ENCODE data around the gene SMARCB1.

The SMARCB1 gene

DNA sequence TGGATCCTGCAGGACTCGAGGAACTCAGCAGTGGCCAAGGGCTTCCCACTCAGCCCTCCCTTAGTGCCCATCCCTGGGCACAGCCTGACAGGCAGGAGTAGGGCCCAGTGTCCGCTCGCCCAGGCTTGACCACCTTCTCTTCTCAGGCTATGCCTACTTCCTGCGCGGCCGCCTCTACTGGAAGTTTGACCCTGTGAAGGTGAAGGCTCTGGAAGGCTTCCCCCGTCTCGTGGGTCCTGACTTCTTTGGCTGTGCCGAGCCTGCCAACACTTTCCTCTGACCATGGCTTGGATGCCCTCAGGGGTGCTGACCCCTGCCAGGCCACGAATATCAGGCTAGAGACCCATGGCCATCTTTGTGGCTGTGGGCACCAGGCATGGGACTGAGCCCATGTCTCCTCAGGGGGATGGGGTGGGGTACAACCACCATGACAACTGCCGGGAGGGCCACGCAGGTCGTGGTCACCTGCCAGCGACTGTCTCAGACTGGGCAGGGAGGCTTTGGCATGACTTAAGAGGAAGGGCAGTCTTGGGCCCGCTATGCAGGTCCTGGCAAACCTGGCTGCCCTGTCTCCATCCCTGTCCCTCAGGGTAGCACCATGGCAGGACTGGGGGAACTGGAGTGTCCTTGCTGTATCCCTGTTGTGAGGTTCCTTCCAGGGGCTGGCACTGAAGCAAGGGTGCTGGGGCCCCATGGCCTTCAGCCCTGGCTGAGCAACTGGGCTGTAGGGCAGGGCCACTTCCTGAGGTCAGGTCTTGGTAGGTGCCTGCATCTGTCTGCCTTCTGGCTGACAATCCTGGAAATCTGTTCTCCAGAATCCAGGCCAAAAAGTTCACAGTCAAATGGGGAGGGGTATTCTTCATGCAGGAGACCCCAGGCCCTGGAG lies 3.3 kb upstream of the SMARCB1 start:
- no peak overlapping the region for H3K4me3 ChIP-seq (replicated peaks in 1 of 2; ENCODE audit: low read depth in 2 of 2, low read length in 2 of 2)
- TF ChIP-seq, protein P1, sequence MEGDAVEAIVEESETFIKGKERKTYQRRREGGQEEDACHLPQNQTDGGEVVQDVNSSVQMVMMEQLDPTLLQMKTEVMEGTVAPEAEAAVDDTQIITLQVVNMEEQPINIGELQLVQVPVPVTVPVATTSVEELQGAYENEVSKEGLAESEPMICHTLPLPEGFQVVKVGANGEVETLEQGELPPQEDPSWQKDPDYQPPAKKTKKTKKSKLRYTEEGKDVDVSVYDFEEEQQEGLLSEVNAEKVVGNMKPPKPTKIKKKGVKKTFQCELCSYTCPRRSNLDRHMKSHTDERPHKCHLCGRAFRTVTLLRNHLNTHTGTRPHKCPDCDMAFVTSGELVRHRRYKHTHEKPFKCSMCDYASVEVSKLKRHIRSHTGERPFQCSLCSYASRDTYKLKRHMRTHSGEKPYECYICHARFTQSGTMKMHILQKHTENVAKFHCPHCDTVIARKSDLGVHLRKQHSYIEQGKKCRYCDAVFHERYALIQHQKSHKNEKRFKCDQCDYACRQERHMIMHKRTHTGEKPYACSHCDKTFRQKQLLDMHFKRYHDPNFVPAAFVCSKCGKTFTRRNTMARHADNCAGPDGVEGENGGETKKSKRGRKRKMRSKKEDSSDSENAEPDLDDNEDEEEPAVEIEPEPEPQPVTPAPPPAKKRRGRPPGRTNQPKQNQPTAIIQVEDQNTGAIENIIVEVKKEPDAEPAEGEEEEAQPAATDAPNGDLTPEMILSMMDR (IDR thresholded peaks at IDR 0.05; ENCODE audit: low read depth, low read length): no peak
- DNase-seq (ENCODE audit: low read depth in 2 of 2): no peak

DNA sequence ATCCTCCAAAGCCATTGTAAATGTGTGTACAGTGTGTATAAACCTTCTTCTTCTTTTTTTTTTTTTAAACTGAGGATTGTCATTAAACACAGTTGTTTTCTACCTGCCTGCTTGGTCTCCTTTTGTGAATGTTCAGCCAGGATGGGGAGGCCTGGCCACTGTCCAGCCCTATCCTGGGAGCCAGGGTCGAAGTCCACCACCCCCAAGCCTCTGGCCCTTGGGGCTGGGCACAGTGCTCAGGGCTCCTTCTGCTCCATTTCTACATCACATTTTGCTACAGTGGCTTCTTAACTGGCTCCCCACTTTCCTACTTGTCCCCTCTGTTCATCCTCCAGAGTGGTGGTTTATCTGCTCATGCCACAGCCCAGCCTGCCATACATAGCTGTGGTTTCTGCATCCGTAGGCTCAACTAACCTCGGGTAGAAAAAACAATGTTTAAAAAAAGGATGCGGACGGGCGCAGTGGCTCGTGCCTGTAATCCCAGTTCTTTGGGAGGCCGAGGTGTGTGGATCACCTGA lies 2.5 kb upstream of the SMARCB1 start:
- H3K4me3 ChIP-seq (replicated peaks in 1 of 2; ENCODE audit: low read depth in 2 of 2, low read length in 2 of 2): no peak overlapping the region
- TF ChIP-seq, protein P1 (IDR thresholded peaks at IDR 0.05; ENCODE audit: low read depth, low read length): no peak
- DNase-seq (ENCODE audit: low read depth in 2 of 2): no peak

DNA sequence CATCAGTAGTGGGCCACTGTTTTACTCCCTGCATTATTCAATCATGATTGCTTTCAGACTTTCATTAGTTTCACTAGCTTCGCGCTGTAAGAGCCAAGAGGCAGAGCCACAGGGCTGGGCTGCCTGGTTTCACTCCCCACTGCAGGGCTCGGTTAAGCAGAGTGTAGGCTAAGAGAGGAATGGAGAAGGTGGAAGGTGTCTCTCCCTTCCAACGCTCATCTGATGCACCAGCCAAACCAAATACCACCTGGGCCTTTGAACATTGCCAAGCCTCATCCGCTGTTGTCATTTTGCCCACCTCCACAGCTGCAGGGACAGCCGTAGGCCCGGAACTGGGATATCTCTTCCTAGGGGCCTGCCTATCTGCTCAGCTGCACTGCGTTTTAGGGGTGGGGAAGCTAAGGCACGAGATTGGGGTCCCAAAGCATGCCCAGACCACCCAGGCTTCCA lies 480 bp upstream of the SMARCB1 start:
- TF ChIP-seq, protein P1 (IDR thresholded peaks at IDR 0.05; ENCODE audit: low read depth, low read length): no peak
- DNase-seq (ENCODE audit: low read depth in 2 of 2): no peak
- H3K4me3 ChIP-seq (replicated peaks in 1 of 2; ENCODE audit: low read depth in 2 of 2, low read length in 2 of 2): peak overlapping the region in 1 of 2 donors; percentile 94

DNA sequence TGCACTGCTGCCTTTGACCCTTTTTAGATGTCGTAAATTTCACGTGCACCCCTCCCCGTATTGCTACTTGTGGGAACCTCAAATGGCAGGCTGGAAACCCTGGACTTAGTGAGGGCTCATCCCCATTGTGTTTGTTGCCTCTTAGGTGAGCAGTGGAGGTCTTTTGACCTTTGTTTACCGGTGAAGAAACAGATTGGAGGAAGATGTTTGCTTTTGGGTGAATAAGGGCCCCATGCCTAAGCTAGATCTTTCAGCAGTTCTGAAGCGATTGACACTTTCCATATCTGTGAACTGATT lies 782 bp downstream of the SMARCB1 start:
- H3K4me3 ChIP-seq (replicated peaks in 1 of 2; ENCODE audit: low read depth in 2 of 2, low read length in 2 of 2): peak overlapping the region; percentile 71 to 94
- no peak for DNase-seq (ENCODE audit: low read depth in 2 of 2)
- TF ChIP-seq, protein P1 (IDR thresholded peaks at IDR 0.05; ENCODE audit: low read depth, low read length): no peak

DNA sequence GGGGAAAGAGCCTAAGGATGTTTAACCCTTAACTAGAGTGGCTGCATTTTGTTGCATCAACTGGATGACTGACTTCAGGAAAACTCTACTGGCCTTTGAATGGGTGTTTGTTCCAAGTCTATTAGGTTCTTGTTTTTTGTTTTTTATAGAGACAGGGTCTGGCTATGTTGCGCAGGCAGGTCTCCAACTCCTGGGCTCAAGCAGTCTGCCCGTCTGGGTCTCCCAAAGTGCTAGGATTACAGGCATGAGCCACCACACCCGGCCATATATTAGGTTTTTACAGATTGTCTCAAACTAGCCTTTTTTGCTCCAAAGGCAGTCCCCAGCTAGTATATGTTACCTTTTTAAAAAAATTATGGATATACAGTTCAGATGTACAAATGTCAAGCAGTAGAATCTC lies 1.1 kb downstream of the SMARCB1 start:
- DNase-seq (ENCODE audit: low read depth in 2 of 2): no peak
- peak overlapping the region; percentile 71 to 94 for H3K4me3 ChIP-seq (replicated peaks in 1 of 2; ENCODE audit: low read depth in 2 of 2, low read length in 2 of 2)
- TF ChIP-seq, protein P1 (IDR thresholded peaks at IDR 0.05; ENCODE audit: low read depth, low read length): no peak

DNA sequence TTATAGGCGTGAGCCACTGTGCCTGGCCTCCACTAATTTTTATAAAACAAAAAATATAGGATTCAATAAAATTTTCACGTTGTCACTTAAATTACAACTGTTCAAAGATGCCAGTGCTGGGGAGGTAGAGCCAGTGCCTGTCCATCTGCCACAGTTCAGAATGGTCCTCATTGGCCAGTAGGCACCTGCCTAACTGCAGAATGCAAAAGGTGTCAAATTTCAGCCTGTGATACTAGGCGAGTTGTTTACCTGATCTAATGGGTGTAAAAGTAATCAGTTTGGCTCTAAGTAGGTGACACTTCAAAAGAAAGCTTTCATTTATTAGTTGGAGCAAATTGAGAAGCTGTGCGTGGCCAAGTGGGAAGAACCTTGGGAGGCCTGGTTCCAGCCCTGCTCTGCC lies 2.4 kb downstream of the SMARCB1 start:
- no peak for DNase-seq (ENCODE audit: low read depth in 2 of 2)
- H3K4me3 ChIP-seq (replicated peaks in 1 of 2; ENCODE audit: low read depth in 2 of 2, low read length in 2 of 2): no peak overlapping the region
- TF ChIP-seq, protein P1 (IDR thresholded peaks at IDR 0.05; ENCODE audit: low read depth, low read length): no peak

Data from cardiac fibroblast (primary cell).